Right lobe of liver (tissue), 4 donors: ENCODE measurements around the gene RNF152.

Experiments
- CTCF ChIP-seq, 4 donors: fragments of 200-600 bp in 3 of 4; fragments of 450-650 bp in 1 of 4; IDR thresholded peaks; one replicate each; pipeline versions ENCODE4 v1.5.1 to v1.8.0; 2016 to 2022; ENCODE audit warnings: antibody characterized with exemption in 4 of 4, mild to moderate bottlenecking in 2 of 4
- POLR2A ChIP-seq: fragments of 450-650 bp; IDR thresholded peaks from one replicate; pipeline ENCODE4 v1.6.1; 2017; ENCODE audit warnings: antibody characterized with exemption, mild to moderate bottlenecking
- donor health status: DM: no; HTN: no; CAD: no.
- donor health status: DM: no; HTN: no; CAD: no.
- donor health status: DM: no; HTN: yes; CAD: no.

DNA sequence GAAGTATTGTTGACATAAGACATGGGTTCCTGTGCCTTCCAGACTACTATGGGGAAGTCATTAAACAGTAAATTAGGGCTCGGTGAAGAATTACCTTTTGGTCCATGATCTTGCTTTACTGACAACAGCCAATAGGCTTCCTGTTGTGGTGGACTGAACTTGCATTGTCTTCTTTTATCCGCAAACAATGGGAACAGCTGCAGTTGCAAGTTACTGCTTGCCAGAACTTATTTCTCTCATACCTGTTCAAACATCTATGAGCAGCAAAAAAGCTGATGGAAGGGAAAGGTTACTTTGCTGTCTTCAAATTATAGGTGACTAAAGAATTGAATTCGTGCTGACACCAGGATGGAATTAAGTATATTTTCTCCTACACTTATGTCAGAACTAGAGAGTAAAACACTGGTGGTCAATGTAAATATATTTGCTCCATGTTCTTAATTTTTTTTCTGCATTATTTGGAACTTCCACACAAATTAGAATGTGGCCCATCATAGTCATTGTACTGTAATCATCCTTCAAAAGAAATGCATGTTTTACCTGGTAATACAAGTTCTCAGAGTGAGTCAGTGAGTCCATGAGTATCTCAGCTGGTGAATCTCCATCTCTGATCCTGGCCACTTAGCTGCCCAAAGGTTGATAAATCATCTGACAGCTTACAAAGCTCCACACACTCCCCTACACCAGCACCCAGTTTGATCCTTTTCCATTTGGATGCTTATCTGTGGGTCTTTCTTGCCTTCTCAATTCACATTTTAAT, 37.3 kb upstream of the RNF152 start:
- TF ChIP-seq CTCF (IDR thresholded peaks at IDR 0.05) (no peak), POLR2A (no peak)
